Tibial nerve (tissue), 3 donors: ENCODE measurements around the gene SFTPB.

ENCODE experiments used
- POLR2A ChIP-seq, 2 donors: fragments of 450-650 bp; IDR thresholded peaks; one replicate each; pipeline ENCODE4 v1.6.1; 2017; ENCODE audit warnings: antibody characterized with exemption in 2 of 2, mild to moderate bottlenecking in 2 of 2, moderate library complexity in 2 of 2
- TF ChIP-seq, protein P1 (sequence below), 5 experiments: fragments of 200-600 bp in 3 of 5; fragments of 450-650 bp in 2 of 5; sonication (generic) in 3 of 5; IDR thresholded peaks; one replicate each; pipeline ENCODE4 v1.5.1; 2016 to 2019; ENCODE audit warnings: antibody characterized with exemption in 5 of 5, mild to moderate bottlenecking in 3 of 5, moderate library complexity in 2 of 5

DNA sequence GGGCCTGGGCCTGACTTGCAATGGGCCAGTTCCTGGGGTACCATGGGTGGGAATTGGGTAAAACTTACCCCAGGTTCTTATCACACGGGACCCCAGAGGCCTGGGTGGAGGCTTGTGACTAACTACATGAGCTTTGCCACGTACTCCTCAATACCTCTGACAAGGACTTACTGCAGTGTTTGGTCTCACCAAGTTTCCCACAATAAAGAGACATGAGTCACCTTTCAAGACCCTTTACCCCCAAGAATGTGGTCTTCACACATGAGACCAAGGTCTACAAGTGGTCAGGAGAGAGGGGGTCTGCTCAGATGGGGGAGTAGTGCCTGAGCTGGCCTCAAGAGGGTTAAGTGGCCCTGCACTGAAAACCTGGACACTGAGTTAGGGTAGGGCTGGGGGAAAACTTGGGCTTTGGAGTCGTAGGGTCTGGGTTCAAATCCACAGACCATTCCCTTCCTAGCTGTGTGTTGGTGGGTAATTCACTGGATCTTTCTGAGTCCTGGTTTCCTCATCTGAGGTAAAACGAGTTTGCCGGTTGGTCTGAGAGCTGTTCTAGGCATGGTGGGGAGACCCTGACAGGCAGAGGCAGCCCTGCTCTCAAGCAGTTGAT is 24.1 kb upstream of the SFTPB start:
- TF ChIP-seq, protein P1, sequence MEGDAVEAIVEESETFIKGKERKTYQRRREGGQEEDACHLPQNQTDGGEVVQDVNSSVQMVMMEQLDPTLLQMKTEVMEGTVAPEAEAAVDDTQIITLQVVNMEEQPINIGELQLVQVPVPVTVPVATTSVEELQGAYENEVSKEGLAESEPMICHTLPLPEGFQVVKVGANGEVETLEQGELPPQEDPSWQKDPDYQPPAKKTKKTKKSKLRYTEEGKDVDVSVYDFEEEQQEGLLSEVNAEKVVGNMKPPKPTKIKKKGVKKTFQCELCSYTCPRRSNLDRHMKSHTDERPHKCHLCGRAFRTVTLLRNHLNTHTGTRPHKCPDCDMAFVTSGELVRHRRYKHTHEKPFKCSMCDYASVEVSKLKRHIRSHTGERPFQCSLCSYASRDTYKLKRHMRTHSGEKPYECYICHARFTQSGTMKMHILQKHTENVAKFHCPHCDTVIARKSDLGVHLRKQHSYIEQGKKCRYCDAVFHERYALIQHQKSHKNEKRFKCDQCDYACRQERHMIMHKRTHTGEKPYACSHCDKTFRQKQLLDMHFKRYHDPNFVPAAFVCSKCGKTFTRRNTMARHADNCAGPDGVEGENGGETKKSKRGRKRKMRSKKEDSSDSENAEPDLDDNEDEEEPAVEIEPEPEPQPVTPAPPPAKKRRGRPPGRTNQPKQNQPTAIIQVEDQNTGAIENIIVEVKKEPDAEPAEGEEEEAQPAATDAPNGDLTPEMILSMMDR (IDR thresholded peaks at IDR 0.05) = no peak
- TF ChIP-seq POLR2A (IDR thresholded peaks at IDR 0.05) = no peak
